ENCODE measurements around the gene ADAR. TPM values are rescaled to one million over a fixed set of nuclear protein-coding genes. Genes with fewer than 3 reads are reported as not detected.

Gene ADAR
- total RNA-seq, 2 experiments from 2014 or later = 206 to 210 TPM

DNA sequence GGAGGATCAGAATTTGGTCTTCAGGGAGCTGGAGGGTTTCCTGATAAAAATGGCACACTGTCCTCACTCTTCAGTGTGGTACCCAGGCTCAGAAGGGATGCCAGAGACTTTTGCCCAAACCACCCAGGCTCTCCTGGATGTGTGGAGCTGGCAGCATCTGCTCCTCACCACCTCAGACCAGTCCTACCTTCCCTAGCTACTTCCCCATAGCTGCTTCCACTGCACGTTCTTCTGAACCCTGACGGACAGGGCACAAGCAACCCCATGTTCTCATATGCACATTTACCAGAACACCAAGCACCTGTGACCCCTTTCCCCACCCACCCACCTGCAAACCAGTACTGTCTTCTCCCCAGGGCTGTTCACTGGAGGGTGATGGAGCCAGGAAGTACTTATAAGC, 4.7 kb downstream of the ADAR start:
- peaks cover 83% of the 10 kb centered on the region for H3K36me3 Mint-ChIP-seq (ENCODE audit: low read depth)
- peaks cover 70% of the 10 kb centered on the region for H3K36me3 ChIP-seq (ENCODE audit: insufficient read depth, low read length)

DNA sequence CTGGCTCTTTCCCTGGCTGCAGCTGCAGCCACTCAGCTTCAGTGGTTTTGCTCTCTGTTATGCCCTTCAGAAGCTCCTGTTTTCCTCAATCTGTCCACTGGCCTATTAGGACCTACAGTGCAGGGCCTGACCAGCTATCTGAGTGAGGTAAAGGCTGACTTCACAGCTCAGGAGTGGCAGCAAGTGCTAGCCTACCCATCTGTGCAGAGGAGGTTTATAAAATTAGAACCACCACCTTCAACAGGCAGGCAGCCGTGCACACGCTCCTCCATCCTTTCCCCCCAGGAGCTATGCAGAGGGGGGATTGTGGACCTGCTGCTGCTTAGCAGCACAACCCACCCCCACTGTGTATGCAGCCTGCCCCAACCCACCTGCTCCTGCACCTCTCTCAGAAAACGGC, 8.3 kb downstream of the ADAR start:
- intact Hi-C loops (cut with DNase I, micrococcal nuclease) = no loop called here
- Histone ChIP-seq H3K27ac (ENCODE audit: low read depth in 1 of 2, low read length in 2 of 2) (no peak overlapping the region), H3K4me3 (ENCODE audit: low read length) (no peak overlapping the region), H3K36me3 (ENCODE audit: insufficient read depth, low read length) (peaks cover 92% of the 10 kb centered on the region), H3K9me3 (ENCODE audit: control insufficient read depth in 1 of 2, insufficient read depth in 1 of 2, low read length in 2 of 2) (no peaks in the 10 kb centered on the region), H3K27me3 (ENCODE audit: control insufficient read depth in 1 of 2, insufficient read depth in 2 of 2, low read length in 2 of 2) (no peaks in the 10 kb centered on the region), H3K4me1 (ENCODE audit: insufficient read depth, low read length) (peaks cover 49% of the 10 kb centered on the region)
- H3K4me3 Mint-ChIP-seq = no peak overlapping the region
- H3K27ac Mint-ChIP-seq = no peak overlapping the region
- H3K36me3 Mint-ChIP-seq (ENCODE audit: low read depth) = peaks cover 92% of the 10 kb centered on the region
- ATAC-seq (ENCODE audit: poor library complexity) (no peak), DNase-seq (no peak)
- peaks cover 59% of the 10 kb centered on the region for H3K4me1 Mint-ChIP-seq (ENCODE audit: low read depth)
- CTCF ChIA-PET = interaction anchor here (1.2 kb wide), 1 partner anchor 357 kb away, joined by 3 read pairs; no protein-coding TSS in a partner anchor
- H3K9me3 Mint-ChIP-seq = no peaks in the 10 kb centered on the region
- H3K27me3 Mint-ChIP-seq = no peaks in the 10 kb centered on the region
- TF ChIP-seq, protein P1, sequence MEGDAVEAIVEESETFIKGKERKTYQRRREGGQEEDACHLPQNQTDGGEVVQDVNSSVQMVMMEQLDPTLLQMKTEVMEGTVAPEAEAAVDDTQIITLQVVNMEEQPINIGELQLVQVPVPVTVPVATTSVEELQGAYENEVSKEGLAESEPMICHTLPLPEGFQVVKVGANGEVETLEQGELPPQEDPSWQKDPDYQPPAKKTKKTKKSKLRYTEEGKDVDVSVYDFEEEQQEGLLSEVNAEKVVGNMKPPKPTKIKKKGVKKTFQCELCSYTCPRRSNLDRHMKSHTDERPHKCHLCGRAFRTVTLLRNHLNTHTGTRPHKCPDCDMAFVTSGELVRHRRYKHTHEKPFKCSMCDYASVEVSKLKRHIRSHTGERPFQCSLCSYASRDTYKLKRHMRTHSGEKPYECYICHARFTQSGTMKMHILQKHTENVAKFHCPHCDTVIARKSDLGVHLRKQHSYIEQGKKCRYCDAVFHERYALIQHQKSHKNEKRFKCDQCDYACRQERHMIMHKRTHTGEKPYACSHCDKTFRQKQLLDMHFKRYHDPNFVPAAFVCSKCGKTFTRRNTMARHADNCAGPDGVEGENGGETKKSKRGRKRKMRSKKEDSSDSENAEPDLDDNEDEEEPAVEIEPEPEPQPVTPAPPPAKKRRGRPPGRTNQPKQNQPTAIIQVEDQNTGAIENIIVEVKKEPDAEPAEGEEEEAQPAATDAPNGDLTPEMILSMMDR (IDR thresholded peaks at IDR 0.05) = no peak
- POLR2A ChIA-PET = no interaction called here

More for the DNA sequence above, 4.7 kb downstream of the ADAR start:
- no peak overlapping the region for H3K4me3 ChIP-seq (ENCODE audit: low read length)
- Mint-ChIP-seq H3K9me3 (no peaks in the 10 kb centered on the region), H3K4me3 (peak overlapping the region; percentile 35), H3K27me3 (no peaks in the 10 kb centered on the region), H3K4me1 (ENCODE audit: low read depth) (peaks cover 96% of the 10 kb centered on the region), H3K27ac (peak overlapping the region; percentile 93)
- intact Hi-C loops (cut with DNase I, micrococcal nuclease) = no loop called here
- TF ChIP-seq, protein P1 (IDR thresholded peaks at IDR 0.05) = no peak
- ChIA-PET CTCF (no interaction called here), POLR2A (interaction anchor here (1.1 kb wide), 1 partner anchor 21 kb away, joined by 3 read pairs; no protein-coding TSS in a partner anchor)
- no peak overlapping the region for H3K27ac ChIP-seq (ENCODE audit: low read depth in 1 of 2, low read length in 2 of 2)
- no peaks in the 10 kb centered on the region for H3K9me3 ChIP-seq (ENCODE audit: control insufficient read depth in 1 of 2, insufficient read depth in 1 of 2, low read length in 2 of 2)
- no peak for ATAC-seq (ENCODE audit: poor library complexity)
- DNase-seq = no peak
- peaks cover 68% of the 10 kb centered on the region for H3K4me1 ChIP-seq (ENCODE audit: insufficient read depth, low read length)
- H3K27me3 ChIP-seq (ENCODE audit: control insufficient read depth in 1 of 2, insufficient read depth in 2 of 2, low read length in 2 of 2) = no peaks in the 10 kb centered on the region

DNA sequence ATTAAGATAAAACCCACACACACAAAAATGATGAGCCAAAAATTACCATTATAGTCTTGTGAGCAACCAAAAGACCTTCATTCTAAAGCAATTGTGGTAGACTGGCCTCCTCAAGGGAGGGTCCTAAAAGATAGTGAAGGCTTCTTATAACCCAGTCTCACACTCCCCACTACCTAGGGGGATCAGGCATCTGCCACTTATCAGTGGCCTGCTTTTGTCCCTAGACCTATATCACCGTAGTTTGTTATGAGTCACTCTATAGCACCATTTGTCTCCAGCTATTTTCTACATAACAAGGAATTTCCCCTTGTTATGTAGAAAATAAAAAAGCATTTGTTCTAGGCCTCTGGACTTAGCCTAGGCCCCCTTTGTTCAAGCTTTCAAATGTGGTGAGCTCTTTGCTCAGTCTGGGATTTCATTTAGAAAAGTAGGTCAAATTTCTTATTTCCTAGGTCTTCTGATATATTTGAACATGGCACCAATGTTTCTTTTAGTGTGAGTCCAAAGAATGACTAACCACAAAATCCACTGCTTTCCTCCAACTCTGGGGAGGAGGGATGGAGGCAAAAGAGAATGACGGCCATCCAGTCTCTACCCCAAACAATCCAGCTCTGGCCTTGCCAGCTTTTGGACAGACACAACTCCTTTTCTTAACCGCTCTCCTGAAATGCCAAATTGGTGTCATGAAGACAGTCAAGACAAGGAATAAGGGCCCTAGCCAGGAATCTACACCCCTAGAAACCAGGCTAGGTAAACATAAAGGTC, 8.9 kb downstream of the ADAR start:
- no peak for ATAC-seq (ENCODE audit: poor library complexity)
- Mint-ChIP-seq H3K4me1 (ENCODE audit: low read depth) (peaks cover 53% of the 10 kb centered on the region), H3K36me3 (ENCODE audit: low read depth) (peaks cover 93% of the 10 kb centered on the region), H3K27me3 (no peaks in the 10 kb centered on the region), H3K27ac (peak overlapping the region; percentile 39), H3K9me3 (no peaks in the 10 kb centered on the region), H3K4me3 (no peak overlapping the region)
- Histone ChIP-seq H3K36me3 (ENCODE audit: insufficient read depth, low read length) (peaks cover 93% of the 10 kb centered on the region), H3K27ac (ENCODE audit: low read depth in 1 of 2, low read length in 2 of 2) (no peak overlapping the region), H3K9me3 (ENCODE audit: control insufficient read depth in 1 of 2, insufficient read depth in 1 of 2, low read length in 2 of 2) (no peaks in the 10 kb centered on the region), H3K27me3 (ENCODE audit: control insufficient read depth in 1 of 2, insufficient read depth in 2 of 2, low read length in 2 of 2) (no peaks in the 10 kb centered on the region), H3K4me3 (ENCODE audit: low read length) (no peak overlapping the region), H3K4me1 (ENCODE audit: insufficient read depth, low read length) (peaks cover 43% of the 10 kb centered on the region)
- POLR2A ChIA-PET = no interaction called here
- TF ChIP-seq, protein P1 (IDR thresholded peaks at IDR 0.05) = no peak
- DNase-seq = no peak
- CTCF ChIA-PET = interaction anchor here (1.2 kb wide), 1 partner anchor 357 kb away, joined by 3 read pairs; no protein-coding TSS in a partner anchor
- intact Hi-C loops (cut with DNase I, micrococcal nuclease) = no loop called here

Data from CD4-positive, alpha-beta T cell (primary cell).